Fibroblast of lung (primary cell): Measurements from ENCODE around the gene TIMMDC1.

Source experiments
- CTCF ChIP-seq, 2 donors: IDR thresholded peaks in 1 of 2; conservative IDR thresholded peaks in 1 of 2; 1 replicate in 1 of 2; 2 replicates in 1 of 2; pipeline ENCODE4 v1.5.1; 2011 to 2012; ENCODE audit warnings: low read length in 2 of 2, control low read depth in 1 of 2, inconsistent platforms in 1 of 2, low read depth in 1 of 2, mild to moderate bottlenecking in 1 of 2
- EZH2 ChIP-seq: IDR thresholded peaks from 2 replicates; pipeline ENCODE4 v1.5.1; 2012; ENCODE audit warnings: low read length, control low read depth, mild to moderate bottlenecking; ENCODE audit errors: missing control alignments

GRCh38 chr3:119548341-119548740, 50.0 kb downstream of the TIMMDC1 start:
- TF ChIP-seq CTCF (conservative IDR thresholded peaks at IDR 0.05 in 1 of 2, IDR thresholded peaks at IDR 0.05 in 1 of 2; ENCODE audit: low read depth in 1 of 2, low read length in 2 of 2) (no peak), EZH2 (no peak)
